Measurements from ENCODE around the gene FMR1.

The FMR1 gene

GRCh38 chrX:147902270-147902669 is 9.4 kb upstream of the FMR1 start:
- no peak for TF ChIP-seq SIN3A (IDR thresholded peaks at IDR 0.05; ENCODE audit: borderline replicate concordance, insufficient read depth, low read length)
- TF ChIP-seq POLR2AphosphoS5 (IDR thresholded peaks at IDR 0.05; ENCODE audit: low read depth, low read length): no peak
- no peak for TF ChIP-seq REST (IDR thresholded peaks at IDR 0.05; ENCODE audit: insufficient read depth in 1 of 2, low read depth in 2 of 2, low read length in 2 of 2)
- TF ChIP-seq TAF1 (IDR thresholded peaks at IDR 0.05; ENCODE audit: borderline replicate concordance, insufficient read depth, low read length): no peak
- TF ChIP-seq FOXP2 (optimal IDR thresholded peaks at IDR 0.05; ENCODE audit: borderline replicate concordance, extremely low read depth, extremely low read length, insufficient read depth): no peak

- no peak for TF ChIP-seq REST (IDR thresholded peaks at IDR 0.05; ENCODE audit: insufficient read depth in 1 of 2, low read depth in 2 of 2, low read length in 2 of 2)
- no peak for TF ChIP-seq SIN3A (IDR thresholded peaks at IDR 0.05; ENCODE audit: borderline replicate concordance, insufficient read depth, low read length)
- no peak for TF ChIP-seq FOXP2 (optimal IDR thresholded peaks at IDR 0.05; ENCODE audit: borderline replicate concordance, extremely low read depth, extremely low read length, insufficient read depth)
- TF ChIP-seq TAF1 (IDR thresholded peaks at IDR 0.05; ENCODE audit: borderline replicate concordance, insufficient read depth, low read length): no peak
- TF ChIP-seq POLR2AphosphoS5 (IDR thresholded peaks at IDR 0.05; ENCODE audit: low read depth, low read length): no peak
These were observed 3.6 kb upstream of the FMR1 start for GRCh38 chrX:147908106-147908505.

GRCh38 chrX:147910607-147911006 is 1.1 kb upstream of the FMR1 start:
- TF ChIP-seq TAF1 (IDR thresholded peaks at IDR 0.05; ENCODE audit: borderline replicate concordance, insufficient read depth, low read length): no peak
- TF ChIP-seq POLR2AphosphoS5 (IDR thresholded peaks at IDR 0.05; ENCODE audit: low read depth, low read length): no peak
- no peak for TF ChIP-seq REST (IDR thresholded peaks at IDR 0.05; ENCODE audit: insufficient read depth in 1 of 2, low read depth in 2 of 2, low read length in 2 of 2)
- TF ChIP-seq SIN3A (IDR thresholded peaks at IDR 0.05; ENCODE audit: borderline replicate concordance, insufficient read depth, low read length): no peak
- no peak for TF ChIP-seq FOXP2 (optimal IDR thresholded peaks at IDR 0.05; ENCODE audit: borderline replicate concordance, extremely low read depth, extremely low read length, insufficient read depth)

- peak in 1 of 2 experiments; percentile 41; a peak in 1 of 4 replicates for TF ChIP-seq REST (IDR thresholded peaks at IDR 0.05; ENCODE audit: insufficient read depth in 1 of 2, low read depth in 2 of 2, low read length in 2 of 2)
- no peak for TF ChIP-seq POLR2AphosphoS5 (IDR thresholded peaks at IDR 0.05; ENCODE audit: low read depth, low read length)
- no peak for TF ChIP-seq SIN3A (IDR thresholded peaks at IDR 0.05; ENCODE audit: borderline replicate concordance, insufficient read depth, low read length)
These were observed 528 bp downstream of the FMR1 start for GRCh38 chrX:147912093-147912801.

- TF ChIP-seq FOXP2 (optimal IDR thresholded peaks at IDR 0.05; ENCODE audit: borderline replicate concordance, extremely low read depth, extremely low read length, insufficient read depth) (no peak), REST (IDR thresholded peaks at IDR 0.05; ENCODE audit: insufficient read depth in 1 of 2, low read depth in 2 of 2, low read length in 2 of 2) (no peak), TAF1 (IDR thresholded peaks at IDR 0.05; ENCODE audit: borderline replicate concordance, insufficient read depth, low read length) (no peak), POLR2AphosphoS5 (IDR thresholded peaks at IDR 0.05; ENCODE audit: low read depth, low read length) (no peak), SIN3A (IDR thresholded peaks at IDR 0.05; ENCODE audit: borderline replicate concordance, insufficient read depth, low read length) (no peak)
These were observed 1.9 kb downstream of the FMR1 start for GRCh38 chrX:147913570-147913969.

Data from PFSK-1 (cell line).